Panc1 (cell line): Measurements from ENCODE around the gene RNF115.

Experiments
- POLR2AphosphoS5 ChIP-seq: IDR thresholded peaks from 2 replicates; pipeline ENCODE4 v1.6.1; 2012; ENCODE audit warnings: mild to moderate bottlenecking, low read depth, low read length, moderate library complexity
- TCF7L2 ChIP-seq: IDR thresholded peaks from 2 replicates; pipeline ENCODE4 v1.6.1; 2011; ENCODE audit warnings: mild to moderate bottlenecking, low read depth, low read length, inconsistent platforms
- TF ChIP-seq, protein P1 (sequence below): fragments of 450-650 bp; IDR thresholded peaks from 2 replicates; pipeline ENCODE4 v1.5.1; 2017; ENCODE audit warnings: mild to moderate bottlenecking
- TF ChIP-seq, protein P2 (sequence below), 2 experiments: IDR thresholded peaks; 2 replicates each; pipeline ENCODE4 v1.6.1; 2011 to 2012; ENCODE audit warnings: low read depth in 2 of 2, control low read depth in 1 of 2, low read length in 1 of 2, mild to moderate bottlenecking in 1 of 2, moderate library complexity in 1 of 2; ENCODE audit not compliant: insufficient read depth in 1 of 2

DNA sequence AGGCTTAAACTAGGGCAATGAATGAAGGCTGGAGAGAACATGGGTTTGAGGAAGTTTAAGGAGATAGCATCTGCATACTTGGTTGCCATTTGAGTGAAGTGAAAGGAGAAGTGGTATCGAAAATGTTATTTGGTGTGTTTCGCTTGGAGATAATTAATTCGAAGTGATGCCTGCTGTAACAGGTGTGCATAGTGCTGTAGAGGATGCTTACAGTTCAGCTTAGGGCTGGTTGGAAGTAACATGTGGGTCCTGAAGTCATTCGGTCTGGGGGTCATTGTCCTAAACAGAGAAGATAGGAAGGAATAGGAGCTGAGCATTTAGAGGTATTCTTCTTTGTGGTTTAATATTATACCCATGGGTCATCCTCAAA, 21.2 kb upstream of the RNF115 start:
- TF ChIP-seq POLR2AphosphoS5 (no peak), TCF7L2 (no peak)
- TF ChIP-seq, protein P1, sequence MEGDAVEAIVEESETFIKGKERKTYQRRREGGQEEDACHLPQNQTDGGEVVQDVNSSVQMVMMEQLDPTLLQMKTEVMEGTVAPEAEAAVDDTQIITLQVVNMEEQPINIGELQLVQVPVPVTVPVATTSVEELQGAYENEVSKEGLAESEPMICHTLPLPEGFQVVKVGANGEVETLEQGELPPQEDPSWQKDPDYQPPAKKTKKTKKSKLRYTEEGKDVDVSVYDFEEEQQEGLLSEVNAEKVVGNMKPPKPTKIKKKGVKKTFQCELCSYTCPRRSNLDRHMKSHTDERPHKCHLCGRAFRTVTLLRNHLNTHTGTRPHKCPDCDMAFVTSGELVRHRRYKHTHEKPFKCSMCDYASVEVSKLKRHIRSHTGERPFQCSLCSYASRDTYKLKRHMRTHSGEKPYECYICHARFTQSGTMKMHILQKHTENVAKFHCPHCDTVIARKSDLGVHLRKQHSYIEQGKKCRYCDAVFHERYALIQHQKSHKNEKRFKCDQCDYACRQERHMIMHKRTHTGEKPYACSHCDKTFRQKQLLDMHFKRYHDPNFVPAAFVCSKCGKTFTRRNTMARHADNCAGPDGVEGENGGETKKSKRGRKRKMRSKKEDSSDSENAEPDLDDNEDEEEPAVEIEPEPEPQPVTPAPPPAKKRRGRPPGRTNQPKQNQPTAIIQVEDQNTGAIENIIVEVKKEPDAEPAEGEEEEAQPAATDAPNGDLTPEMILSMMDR = no peak
- TF ChIP-seq, protein P2, sequence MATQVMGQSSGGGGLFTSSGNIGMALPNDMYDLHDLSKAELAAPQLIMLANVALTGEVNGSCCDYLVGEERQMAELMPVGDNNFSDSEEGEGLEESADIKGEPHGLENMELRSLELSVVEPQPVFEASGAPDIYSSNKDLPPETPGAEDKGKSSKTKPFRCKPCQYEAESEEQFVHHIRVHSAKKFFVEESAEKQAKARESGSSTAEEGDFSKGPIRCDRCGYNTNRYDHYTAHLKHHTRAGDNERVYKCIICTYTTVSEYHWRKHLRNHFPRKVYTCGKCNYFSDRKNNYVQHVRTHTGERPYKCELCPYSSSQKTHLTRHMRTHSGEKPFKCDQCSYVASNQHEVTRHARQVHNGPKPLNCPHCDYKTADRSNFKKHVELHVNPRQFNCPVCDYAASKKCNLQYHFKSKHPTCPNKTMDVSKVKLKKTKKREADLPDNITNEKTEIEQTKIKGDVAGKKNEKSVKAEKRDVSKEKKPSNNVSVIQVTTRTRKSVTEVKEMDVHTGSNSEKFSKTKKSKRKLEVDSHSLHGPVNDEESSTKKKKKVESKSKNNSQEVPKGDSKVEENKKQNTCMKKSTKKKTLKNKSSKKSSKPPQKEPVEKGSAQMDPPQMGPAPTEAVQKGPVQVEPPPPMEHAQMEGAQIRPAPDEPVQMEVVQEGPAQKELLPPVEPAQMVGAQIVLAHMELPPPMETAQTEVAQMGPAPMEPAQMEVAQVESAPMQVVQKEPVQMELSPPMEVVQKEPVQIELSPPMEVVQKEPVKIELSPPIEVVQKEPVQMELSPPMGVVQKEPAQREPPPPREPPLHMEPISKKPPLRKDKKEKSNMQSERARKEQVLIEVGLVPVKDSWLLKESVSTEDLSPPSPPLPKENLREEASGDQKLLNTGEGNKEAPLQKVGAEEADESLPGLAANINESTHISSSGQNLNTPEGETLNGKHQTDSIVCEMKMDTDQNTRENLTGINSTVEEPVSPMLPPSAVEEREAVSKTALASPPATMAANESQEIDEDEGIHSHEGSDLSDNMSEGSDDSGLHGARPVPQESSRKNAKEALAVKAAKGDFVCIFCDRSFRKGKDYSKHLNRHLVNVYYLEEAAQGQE (IDR thresholded peaks at IDR 0.05; ENCODE audit: insufficient read depth in 1 of 2, low read depth in 2 of 2, low read length in 1 of 2) = no peak
